Brain microvascular endothelial cell (primary cell): Measurements from ENCODE around the gene PARM1.
"Not testable (repeated sequence)": the region's sequence is repeated elsewhere in the genome, so short reads cannot be mapped to it uniquely, and the experiment has no call there.

Experiments
- DNase-seq: peaks from one replicate; pipeline ENCODE4 v3.0.0-alpha.2; 2020
- H3K27ac ChIP-seq: fragments of 250-450 bp; sonication (Bioruptor Pico); 2 replicates; pipeline ENCODE4 v1.5.1; 2020; ENCODE audit warnings: mild to moderate bottlenecking, moderate library complexity
- H3K27me3 ChIP-seq: fragments of 250-450 bp; sonication (Bioruptor Pico); replicated peaks from 2 replicates; pipeline ENCODE4 v1.5.1; 2020; ENCODE audit warnings: mild to moderate bottlenecking
- H3K36me3 ChIP-seq: fragments of 250-450 bp; sonication (Bioruptor Pico); replicated peaks from 2 replicates; pipeline ENCODE4 v1.5.1; 2020; ENCODE audit warnings: mild to moderate bottlenecking
- H3K4me3 ChIP-seq: 2 replicates; pipeline ENCODE4 v1.5.1; 2011; ENCODE audit warnings: low read depth, mild to moderate bottlenecking, control low read depth, low read length, moderate library complexity
- in situ Hi-C: cut with HindIII; loops from 2 replicates; pipeline ENCODE4 v1.10.0; 2017; ENCODE audit warnings: low sequenced_read_pairs, low pct_ligation_motif_present
- TF ChIP-seq, protein P1 (sequence below): IDR thresholded peaks from 2 replicates; pipeline ENCODE4 v1.5.1; 2011; ENCODE audit warnings: low read depth, mild to moderate bottlenecking, moderate library complexity, low read length, control low read depth, inconsistent platforms; ENCODE audit errors: missing control alignments

The PARM1 gene

DNA sequence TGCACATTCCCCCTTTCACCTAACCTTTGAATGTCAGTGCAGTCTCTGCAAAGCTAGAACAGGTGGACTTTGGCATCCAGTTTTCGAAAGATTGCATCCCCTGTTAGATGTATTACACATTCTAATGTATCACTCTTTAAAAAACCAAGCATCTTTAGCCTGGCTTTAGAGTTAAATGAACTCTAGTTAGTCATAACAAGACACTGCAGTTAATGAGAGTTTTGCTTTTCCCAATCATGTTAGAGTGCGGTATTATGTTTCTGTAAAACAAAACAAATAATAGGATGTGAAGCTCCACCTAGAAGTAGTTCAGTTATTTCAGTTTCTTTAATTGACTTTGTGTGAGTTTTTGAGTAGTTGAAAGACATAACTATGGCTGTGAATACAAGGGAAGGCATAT lies 42.2 kb downstream of the PARM1 start:
- TF ChIP-seq, protein P1, sequence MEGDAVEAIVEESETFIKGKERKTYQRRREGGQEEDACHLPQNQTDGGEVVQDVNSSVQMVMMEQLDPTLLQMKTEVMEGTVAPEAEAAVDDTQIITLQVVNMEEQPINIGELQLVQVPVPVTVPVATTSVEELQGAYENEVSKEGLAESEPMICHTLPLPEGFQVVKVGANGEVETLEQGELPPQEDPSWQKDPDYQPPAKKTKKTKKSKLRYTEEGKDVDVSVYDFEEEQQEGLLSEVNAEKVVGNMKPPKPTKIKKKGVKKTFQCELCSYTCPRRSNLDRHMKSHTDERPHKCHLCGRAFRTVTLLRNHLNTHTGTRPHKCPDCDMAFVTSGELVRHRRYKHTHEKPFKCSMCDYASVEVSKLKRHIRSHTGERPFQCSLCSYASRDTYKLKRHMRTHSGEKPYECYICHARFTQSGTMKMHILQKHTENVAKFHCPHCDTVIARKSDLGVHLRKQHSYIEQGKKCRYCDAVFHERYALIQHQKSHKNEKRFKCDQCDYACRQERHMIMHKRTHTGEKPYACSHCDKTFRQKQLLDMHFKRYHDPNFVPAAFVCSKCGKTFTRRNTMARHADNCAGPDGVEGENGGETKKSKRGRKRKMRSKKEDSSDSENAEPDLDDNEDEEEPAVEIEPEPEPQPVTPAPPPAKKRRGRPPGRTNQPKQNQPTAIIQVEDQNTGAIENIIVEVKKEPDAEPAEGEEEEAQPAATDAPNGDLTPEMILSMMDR, result no peak
- DNase-seq, result no peak
- no peak overlapping the region for H3K4me3 ChIP-seq
- no peaks in the 10 kb centered on the region for H3K27me3 ChIP-seq
- H3K36me3 ChIP-seq, result no peaks in the 10 kb centered on the region
- in situ Hi-C loops, result no loop called here
- H3K27ac ChIP-seq, result no peak overlapping the region

- H3K36me3 ChIP-seq, result no peaks in the 10 kb centered on the region
- TF ChIP-seq, protein P1, result no peak
- H3K4me3 ChIP-seq, result no peak overlapping the region
- in situ Hi-C loops, result no loop called here
- no peak for DNase-seq
- no peak overlapping the region for H3K27ac ChIP-seq
- no peaks in the 10 kb centered on the region for H3K27me3 ChIP-seq
Observed at GRCh38 chr4:74975848-74976824, 43.2 kb downstream of the PARM1 start.

GRCh38 chr4:74982546-74983252 lies 49.8 kb downstream of the PARM1 start:
- in situ Hi-C loops, result no loop called here
- no peaks in the 10 kb centered on the region for H3K36me3 ChIP-seq
- TF ChIP-seq, protein P1, result no peak

DNA sequence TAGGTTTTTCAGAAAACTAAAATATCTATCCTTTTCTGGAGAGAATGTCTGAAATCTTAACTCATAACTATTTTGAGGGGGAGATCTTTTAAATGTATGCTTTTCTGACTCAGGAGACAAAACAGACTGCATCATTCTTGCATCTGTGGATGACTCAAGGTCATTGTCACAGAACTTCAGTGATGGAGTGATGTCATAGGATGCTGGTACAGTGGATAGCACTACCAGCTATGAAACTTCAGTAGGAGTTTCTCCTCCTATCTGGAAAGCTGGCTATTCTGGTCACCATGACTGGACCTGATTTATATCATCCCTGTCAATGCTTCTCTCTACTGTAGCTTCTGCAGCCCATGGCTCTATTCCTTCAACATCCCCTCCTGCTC lies 50.3 kb downstream of the PARM1 start:
- Histone ChIP-seq H3K27ac (no peak overlapping the region), H3K4me3 (no peak overlapping the region), H3K27me3 (no peaks in the 10 kb centered on the region), H3K36me3 (no peaks in the 10 kb centered on the region)
- TF ChIP-seq, protein P1, result no peak
- DNase-seq, result no peak
- in situ Hi-C loops, result no loop called here

More at GRCh38 chr4:74982546-74983252, 49.8 kb downstream of the PARM1 start:
- Histone ChIP-seq H3K4me3 (no peak overlapping the region), H3K27ac (no peak overlapping the region), H3K27me3 (no peaks in the 10 kb centered on the region)
- no peak for DNase-seq

GRCh38 chr4:74990276-74990875 lies 57.5 kb downstream of the PARM1 start:
- no peaks in the 10 kb centered on the region for H3K36me3 ChIP-seq
- no peaks in the 10 kb centered on the region for H3K27me3 ChIP-seq
- DNase-seq, result no peak
- no peak overlapping the region for H3K4me3 ChIP-seq
- no peak overlapping the region for H3K27ac ChIP-seq
- TF ChIP-seq, protein P1, result no peak
- in situ Hi-C loops, result no loop called here

- H3K4me3 ChIP-seq, in situ Hi-C loops, DNase-seq, H3K36me3 ChIP-seq, H3K27me3 ChIP-seq, H3K27ac ChIP-seq: not testable (repeated sequence)
Observed at GRCh38 chr4:74994436-74994835, 61.5 kb downstream of the PARM1 start.
